Fibroblast of peridontal ligament (primary cell): Measurements from ENCODE around the gene OR4E1.
"Not testable (repeated sequence)": the region's sequence is repeated elsewhere in the genome, so short reads cannot be mapped to it uniquely, and the experiment has no call there.

Experiments used
- DNase-seq: peaks from one replicate; pipeline ENCODE4 v3.0.0-alpha.2; 2010; ENCODE audit errors: extremely low read depth

Gene OR4E1

GRCh38 chr14:21673718-21674117 is at the start of gene OR4E1:
Gene OR4E1, minus strand, starts transcription at chr14:21673818. Its CDS starts 2,883 bp downstream, at chr14:21670935.
- no peak for DNase-seq

- no peak for DNase-seq
Measured at GRCh38 chr14:21721504-21721903, 47.9 kb upstream of the OR4E1 start.

GRCh38 chr14:21719841-21720240 is 46.2 kb upstream of the OR4E1 start:
- no peak for DNase-seq

- no peak for DNase-seq
Measured at GRCh38 chr14:21714318-21714929, 40.8 kb upstream of the OR4E1 start.

GRCh38 chr14:21712036-21712435 is 38.4 kb upstream of the OR4E1 start:
- no peak for DNase-seq

- peak; percentile 34 for DNase-seq
Measured at GRCh38 chr14:21711360-21711961, 37.8 kb upstream of the OR4E1 start.

GRCh38 chr14:21704338-21704737 is 30.7 kb upstream of the OR4E1 start:
- DNase-seq: no peak

GRCh38 chr14:21703357-21704326 is 30.0 kb upstream of the OR4E1 start:
- no peak for DNase-seq

GRCh38 chr14:21702316-21702715 is 28.7 kb upstream of the OR4E1 start:
- DNase-seq: no peak

- no peak for DNase-seq
Measured at GRCh38 chr14:21699551-21699950, 25.9 kb upstream of the OR4E1 start.

- not testable (repeated sequence) for DNase-seq
Measured at GRCh38 chr14:21698538-21698937, 24.9 kb upstream of the OR4E1 start.

GRCh38 chr14:21697662-21698061 is 24.0 kb upstream of the OR4E1 start:
- not testable (repeated sequence) for DNase-seq

- DNase-seq: no peak
Measured at GRCh38 chr14:21694425-21694824, 20.8 kb upstream of the OR4E1 start.

- no peak for DNase-seq
Measured at GRCh38 chr14:21686468-21686867, 12.8 kb upstream of the OR4E1 start.

- no peak for DNase-seq
Measured at GRCh38 chr14:21680072-21680471, 6.5 kb upstream of the OR4E1 start.

GRCh38 chr14:21675566-21675965 is 1.9 kb upstream of the OR4E1 start:
- DNase-seq: no peak

- no peak for DNase-seq
Measured at GRCh38 chr14:21672116-21672515, 1.5 kb downstream of the OR4E1 start.

GRCh38 chr14:21671371-21671770 is 2.2 kb downstream of the OR4E1 start:
- DNase-seq: no peak

- no peak for DNase-seq
Measured at GRCh38 chr14:21669284-21669683, 4.3 kb downstream of the OR4E1 start.

GRCh38 chr14:21668377-21668776 is 5.2 kb downstream of the OR4E1 start:
- no peak for DNase-seq

- DNase-seq: no peak
Measured at GRCh38 chr14:21656980-21657379, 16.6 kb downstream of the OR4E1 start.

- no peak for DNase-seq
Measured at GRCh38 chr14:21654215-21654614, 19.4 kb downstream of the OR4E1 start.
